PC-3 (cell line): ENCODE measurements around the gene RCE1.

Source experiments
- CTCF ChIP-seq: fragments of 300-600 bp; sonication (generic); conservative IDR thresholded peaks from 2 replicates; pipeline ENCODE4 v1.5.1; 2017; ENCODE audit warnings: antibody characterized with exemption, low read depth, mild to moderate bottlenecking, low read length
- EZH2phosphoT487 ChIP-seq: fragments of 300-600 bp; sonication (generic); IDR thresholded peaks from 2 replicates; pipeline ENCODE4 v1.6.1; 2018; ENCODE audit warnings: mild to moderate bottlenecking, antibody characterized with exemption, low read length, borderline replicate concordance

DNA sequence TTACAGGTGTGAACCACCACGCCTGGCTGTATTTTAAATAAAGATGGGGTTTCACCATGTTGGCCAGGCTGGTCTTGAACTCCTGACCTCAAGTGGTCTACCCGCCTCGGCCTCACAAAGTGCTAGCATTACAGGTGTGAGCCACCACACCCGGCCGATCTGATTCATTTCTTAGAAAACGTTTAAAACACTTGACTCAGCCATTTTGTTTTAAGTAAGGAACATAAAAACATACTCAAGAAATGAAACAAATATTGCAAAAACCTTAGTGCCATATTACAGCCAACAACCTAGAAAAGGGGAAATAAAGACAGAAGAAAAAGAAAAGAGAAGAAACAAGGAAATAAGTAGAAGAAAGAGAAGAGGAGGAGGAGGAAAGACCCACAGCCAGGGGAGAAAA lies 31.0 kb downstream of the RCE1 start:
- TF ChIP-seq CTCF (no peak), EZH2phosphoT487 (no peak)
